Right lobe of liver (tissue), 4 donors: ENCODE measurements around the gene GTF3C2.

Experiments
- CTCF ChIP-seq, 4 donors: fragments of 200-600 bp in 3 of 4; fragments of 450-650 bp in 1 of 4; IDR thresholded peaks; one replicate each; pipeline versions ENCODE4 v1.5.1 to v1.8.0; 2016 to 2022; ENCODE audit warnings: antibody characterized with exemption in 4 of 4, mild to moderate bottlenecking in 2 of 4
- POLR2A ChIP-seq: fragments of 450-650 bp; IDR thresholded peaks from one replicate; pipeline ENCODE4 v1.6.1; 2017; ENCODE audit warnings: antibody characterized with exemption, mild to moderate bottlenecking
- donor health status: DM: no; HTN: no; CAD: no.
- donor health status: DM: no; HTN: no; CAD: no.
- donor health status: DM: no; HTN: yes; CAD: no.

GRCh38 chr2:27363933-27364332 is 7.4 kb upstream of the GTF3C2 start:
- TF ChIP-seq CTCF (IDR thresholded peaks at IDR 0.05): no peak
- no peak for TF ChIP-seq POLR2A
